Activated CD4-positive, alpha-beta T cell treated with anti-CD3 and anti-CD28 coated beads for 48 hours (primary cell): ENCODE results near the gene FAM124A.
A peak's percentile ranks its signal among the peaks of the same experiment; 100 is the strongest.
"Not testable (repeated sequence)": the region's sequence is repeated elsewhere in the genome, so short reads cannot be mapped to it uniquely, and the experiment has no call there.

Source experiments
- DNase-seq: peaks from one replicate; pipeline ENCODE4 v3.0.0-alpha.2; 2020

Gene FAM124A

DNA sequence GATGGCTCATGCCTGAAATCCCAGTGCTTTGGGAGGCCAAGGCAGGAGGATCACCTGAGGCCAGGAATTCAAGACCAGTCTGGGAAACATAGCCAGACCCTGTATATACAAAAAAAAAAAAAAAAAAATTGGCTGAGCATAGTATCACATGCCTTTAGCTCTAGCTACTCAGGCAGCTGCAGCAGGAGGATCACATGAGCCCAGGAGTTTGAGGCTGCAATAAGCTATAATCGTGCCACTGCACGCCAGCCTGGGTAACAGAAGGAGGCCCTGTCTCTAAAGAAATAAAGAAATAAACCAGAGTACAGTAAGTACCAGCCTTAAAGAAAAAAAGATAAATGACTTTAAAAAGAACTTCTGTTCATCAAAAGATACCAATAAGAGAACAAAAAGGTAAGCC lies 52.9 kb downstream of the FAM124A start:
- DNase-seq = no peak

- DNase-seq = no peak
Measured at GRCh38 chr13:51276636-51277035, 54.4 kb downstream of the FAM124A start.

GRCh38 chr13:51277928-51278327 lies 55.7 kb downstream of the FAM124A start:
- no peak for DNase-seq

GRCh38 chr13:51278426-51279130 lies 56.4 kb downstream of the FAM124A start:
- DNase-seq = no peak

DNA sequence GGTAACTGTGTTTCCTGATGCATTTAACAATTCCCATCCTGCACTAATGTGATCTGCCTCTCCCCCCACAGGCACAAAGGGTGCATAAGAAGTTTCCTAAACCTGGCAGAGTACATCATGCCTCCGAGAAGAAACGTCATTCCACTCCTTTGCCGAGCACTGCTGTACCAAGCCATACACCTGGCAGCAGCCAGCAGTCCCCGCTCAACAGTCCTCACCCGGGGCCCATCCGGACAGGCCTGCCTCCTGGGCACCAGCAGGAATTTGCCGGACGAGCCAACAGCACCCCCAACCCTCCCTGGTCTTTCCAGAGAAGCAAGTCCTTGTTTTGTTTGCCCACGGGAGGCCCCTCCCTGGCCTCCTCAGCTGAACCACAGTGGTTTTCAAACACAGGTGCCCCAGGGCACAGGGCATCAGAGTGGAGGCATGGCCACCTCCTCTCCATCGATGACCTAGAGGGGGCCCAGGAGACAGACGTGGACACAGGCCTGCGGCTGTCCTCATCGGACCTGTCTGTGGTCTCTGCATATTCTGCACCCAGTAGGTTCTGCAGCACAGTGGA lies 58.3 kb downstream of the FAM124A start:
- DNase-seq = no peak

GRCh38 chr13:51282322-51282721 lies 60.1 kb downstream of the FAM124A start:
- no peak for DNase-seq

GRCh38 chr13:51282923-51283322 lies 60.7 kb downstream of the FAM124A start:
- not testable (repeated sequence) for DNase-seq

- no peak for DNase-seq
Measured at GRCh38 chr13:51283371-51283770, 61.2 kb downstream of the FAM124A start.

DNA sequence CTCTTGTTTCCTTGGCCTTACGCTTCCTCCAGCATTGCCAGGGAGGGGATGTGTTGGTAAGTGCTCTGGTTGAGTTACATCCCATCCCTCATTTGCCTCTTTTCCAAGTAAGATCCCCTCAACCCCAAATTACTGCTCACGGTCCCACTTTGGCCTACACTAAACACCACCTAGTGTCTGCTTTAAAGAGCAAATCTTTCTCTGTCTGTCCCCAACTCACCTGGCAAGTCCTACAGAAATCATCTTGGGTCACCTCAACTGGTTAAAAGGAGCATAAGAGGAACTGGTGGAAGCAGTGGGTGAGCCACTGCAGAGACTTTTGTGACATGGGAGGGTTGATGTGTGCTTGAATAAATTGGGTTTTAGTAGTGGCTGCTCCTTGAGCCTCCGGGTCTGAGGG lies 62.1 kb downstream of the FAM124A start:
- DNase-seq = no peak

DNA sequence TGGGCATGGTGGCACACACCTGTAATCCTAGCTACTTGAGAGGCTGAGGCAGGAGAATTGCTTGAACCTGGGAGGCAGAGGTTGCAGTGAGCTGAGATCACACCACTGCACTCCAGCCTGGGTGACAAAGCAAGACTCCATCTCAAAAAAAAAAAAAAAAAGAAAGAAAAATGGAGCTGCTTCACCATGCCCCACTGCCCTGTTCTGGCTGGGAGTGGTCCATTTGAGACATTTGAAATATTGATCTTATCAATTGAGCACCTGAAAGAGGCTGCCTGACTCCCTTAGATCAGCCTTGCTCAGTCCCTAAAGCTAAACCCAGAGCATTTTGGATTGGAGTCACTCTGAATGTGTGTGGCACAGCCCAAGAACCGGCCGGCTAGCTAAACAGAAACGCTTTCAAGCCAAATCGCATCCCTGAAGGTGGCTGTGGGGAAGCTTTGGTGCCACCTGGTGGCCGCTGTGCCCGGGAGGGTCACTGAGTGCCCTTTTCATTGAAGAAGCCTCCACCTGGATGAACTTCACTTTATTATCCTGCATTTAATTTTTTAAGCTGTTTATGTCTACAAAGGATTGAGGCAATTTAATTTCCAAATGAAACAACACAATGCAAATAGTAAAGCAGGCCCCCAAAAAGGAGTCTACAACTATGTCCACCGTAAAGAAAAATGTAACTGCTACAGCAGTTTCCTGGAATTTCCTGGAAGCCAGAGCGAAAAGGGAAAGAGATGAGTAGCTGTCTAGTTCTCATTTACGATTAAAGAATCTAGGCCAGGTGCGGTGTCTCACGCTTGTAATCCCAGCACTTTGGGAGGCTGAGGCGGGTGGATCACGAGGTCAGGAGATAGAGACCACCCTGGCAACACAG lies 64.2 kb downstream of the FAM124A start:
- DNase-seq = peak; percentile 88

DNA sequence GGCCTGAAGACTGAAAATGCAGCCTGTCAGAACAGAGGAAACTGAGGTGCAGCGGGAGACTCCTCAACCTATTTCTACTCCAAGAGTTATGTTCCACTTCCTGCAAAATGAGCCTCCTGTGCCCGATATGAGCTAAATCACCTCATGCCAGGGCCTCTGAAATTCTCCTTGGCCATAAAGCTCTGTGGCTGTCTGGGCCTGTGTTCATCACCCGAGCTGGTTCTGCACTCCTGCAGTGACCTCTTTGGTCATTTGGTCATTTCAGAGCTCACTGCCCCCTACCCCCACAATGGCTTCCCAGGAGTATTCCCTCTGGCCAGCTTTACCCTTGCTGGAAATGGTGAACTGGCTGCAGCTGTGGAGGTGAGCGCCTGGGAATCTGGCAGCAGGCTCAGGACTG lies 65.6 kb downstream of the FAM124A start:
- DNase-seq = no peak

- DNase-seq = not testable (repeated sequence)
Measured at GRCh38 chr13:51288254-51288653, 66.1 kb downstream of the FAM124A start.

- no peak for DNase-seq
Measured at GRCh38 chr13:51291341-51291740, 69.1 kb downstream of the FAM124A start.

- DNase-seq = no peak
Measured at GRCh38 chr13:51292000-51292565, 69.9 kb downstream of the FAM124A start.

DNA sequence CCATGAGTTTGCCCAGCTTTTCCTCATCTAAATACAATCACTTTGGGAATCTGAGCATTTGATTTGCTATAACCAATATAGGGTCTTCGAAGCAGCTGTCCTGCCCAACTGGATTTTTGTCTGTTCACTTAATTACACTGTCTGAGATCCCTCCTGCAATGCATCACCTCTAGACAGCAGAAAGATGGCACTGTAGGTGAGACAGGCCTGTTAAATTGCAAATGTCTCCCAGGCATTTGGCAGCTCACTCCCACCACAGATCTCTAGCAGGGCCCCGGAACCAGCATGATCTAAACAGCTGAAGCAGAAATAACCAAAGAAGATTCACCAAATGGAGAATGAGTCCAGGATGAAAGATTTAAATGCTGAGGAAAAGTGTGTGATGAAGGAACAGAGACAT lies 75.4 kb downstream of the FAM124A start:
- no peak for DNase-seq

- DNase-seq = no peak
Measured at GRCh38 chr13:51298812-51299211, 76.6 kb downstream of the FAM124A start.

DNA sequence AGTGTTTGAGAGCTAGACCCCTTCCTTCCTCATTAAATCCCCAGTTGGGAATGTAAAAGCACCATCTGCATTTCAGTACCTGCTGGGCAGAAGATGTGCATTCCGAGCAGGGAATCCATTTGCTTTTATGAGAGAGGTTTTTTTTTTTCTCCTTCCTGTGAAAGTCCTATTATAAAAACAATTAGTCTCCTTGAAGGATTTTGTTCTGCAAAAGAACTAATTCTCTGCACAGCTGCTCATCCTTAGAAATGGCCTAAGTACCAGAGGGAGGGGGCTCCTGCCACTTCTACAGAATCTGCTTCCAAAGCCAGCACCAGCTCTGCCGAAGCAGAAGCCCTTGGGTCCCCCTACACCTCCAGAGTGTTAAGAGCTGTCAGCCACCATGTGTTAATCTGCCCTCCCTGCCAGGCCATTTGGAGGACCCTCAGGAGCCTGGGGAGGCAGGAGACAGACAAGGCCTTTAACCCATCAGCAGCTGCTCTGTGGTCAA lies 80.9 kb downstream of the FAM124A start:
- DNase-seq = no peak

GRCh38 chr13:51303882-51304281 lies 81.7 kb downstream of the FAM124A start:
- DNase-seq = no peak

GRCh38 chr13:51305271-51305967 lies 83.2 kb downstream of the FAM124A start:
- DNase-seq = no peak

DNA sequence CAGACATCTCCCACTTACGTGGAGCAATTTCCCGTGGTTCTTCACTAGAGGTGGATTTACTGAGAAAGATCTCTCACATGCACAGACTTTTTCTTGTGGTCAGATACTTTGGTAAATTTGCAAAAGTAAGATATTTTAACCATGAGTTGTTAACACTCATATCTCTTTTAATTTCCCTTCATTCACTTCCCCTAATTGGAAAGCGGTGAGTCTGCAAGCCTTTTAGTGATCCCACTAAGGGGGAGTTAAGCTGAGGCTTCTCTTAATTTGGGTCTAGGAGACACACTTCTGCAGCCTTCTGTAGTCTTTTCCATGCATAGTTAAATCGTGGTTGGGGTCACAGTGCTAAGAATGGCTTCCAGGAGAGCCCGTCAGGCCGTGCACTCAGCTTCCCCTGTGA lies 86.6 kb downstream of the FAM124A start:
- DNase-seq = no peak

DNA sequence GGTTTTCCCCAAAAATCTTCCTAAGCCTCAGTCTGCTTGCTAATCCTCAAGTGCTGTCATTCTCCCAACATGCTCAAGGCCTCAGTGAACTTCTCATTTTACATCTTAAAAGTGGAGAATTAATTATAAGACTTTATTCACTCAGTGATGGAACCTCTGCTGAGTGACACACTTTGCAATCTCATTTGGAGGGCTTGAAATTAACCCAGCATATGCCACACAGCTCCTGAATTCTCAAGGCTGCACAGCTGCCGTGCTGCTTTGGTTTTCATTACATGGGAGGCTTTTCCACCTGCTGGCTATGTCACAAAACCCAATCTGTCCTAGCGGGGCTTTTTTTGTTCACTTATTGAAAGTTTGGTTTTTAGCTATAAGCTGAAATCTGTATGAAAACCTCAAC lies 89.0 kb downstream of the FAM124A start:
- DNase-seq = no peak

GRCh38 chr13:51311957-51312520 lies 89.8 kb downstream of the FAM124A start:
- DNase-seq = no peak
